Right renal cortex interstitium (tissue), 3 donors: ENCODE results near the gene SYNPO. TPM values are rescaled to one million over a fixed set of nuclear protein-coding genes. Genes with fewer than 3 reads are reported as not detected.

Experiments used
- DNase-seq, 3 donors: peaks; one replicate each; pipeline ENCODE4 v3.0.0-alpha.2; 2013; ENCODE audit warnings: low read depth in 3 of 3, low spot score in 2 of 3
- polyA plus RNA-seq, 3 donors: library from polyadenylated mRNA; unstranded; fragments of 120-200 nt; gene quantifications; one replicate each; pipeline ENCODE4 v1.2.1, GENCODE V29; 2013; ENCODE audit not compliant: insufficient read length in 3 of 3

The SYNPO gene
- polyA plus RNA-seq, 3 donors = 85.2 to 98.9 (median 97.3) TPM

DNA sequence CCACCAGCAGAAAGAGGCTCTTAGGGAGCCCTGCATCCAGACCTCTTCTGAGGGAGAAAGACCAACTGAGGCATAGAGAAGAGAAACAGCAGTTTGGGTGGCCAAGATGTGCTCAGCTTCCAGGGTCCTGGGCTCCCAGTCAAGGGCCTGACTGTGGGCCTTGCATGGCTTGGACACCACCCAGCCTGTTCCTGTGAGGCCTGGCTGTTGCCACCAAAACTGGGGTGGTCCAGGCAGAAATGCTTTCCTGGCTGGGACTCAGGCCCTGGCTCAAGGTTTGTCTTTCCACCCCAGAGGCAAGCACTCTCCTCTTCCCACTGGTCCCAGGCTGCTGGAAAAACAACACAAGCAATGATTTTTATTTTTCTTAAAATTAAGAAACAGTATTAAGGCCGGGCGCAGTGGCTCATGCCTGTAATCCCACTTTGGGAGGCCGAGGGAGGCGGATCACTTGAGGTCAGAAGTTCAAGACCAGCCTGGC is 33.9 kb downstream of the SYNPO start:
- no peak for DNase-seq

DNA sequence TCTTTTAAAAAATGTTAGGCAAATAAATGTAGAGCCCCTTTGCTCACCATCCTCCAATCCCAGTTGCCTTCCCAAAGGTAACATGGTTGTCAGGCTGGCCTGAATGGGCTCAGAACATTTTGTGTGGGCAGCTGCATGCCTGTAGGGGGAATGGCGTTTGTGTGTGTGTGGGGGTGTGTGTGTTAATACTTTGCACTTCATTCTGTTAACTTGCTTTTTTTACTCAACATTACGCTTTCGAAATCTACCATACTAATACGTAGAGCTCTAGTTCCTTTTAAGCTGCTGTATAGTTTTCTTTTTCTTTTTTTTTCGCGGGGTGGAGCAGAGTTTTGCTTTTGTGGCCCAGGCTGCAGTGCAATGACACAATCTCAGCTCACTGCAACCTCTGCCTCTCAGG is 34.6 kb downstream of the SYNPO start:
- DNase-seq = no peak

DNA sequence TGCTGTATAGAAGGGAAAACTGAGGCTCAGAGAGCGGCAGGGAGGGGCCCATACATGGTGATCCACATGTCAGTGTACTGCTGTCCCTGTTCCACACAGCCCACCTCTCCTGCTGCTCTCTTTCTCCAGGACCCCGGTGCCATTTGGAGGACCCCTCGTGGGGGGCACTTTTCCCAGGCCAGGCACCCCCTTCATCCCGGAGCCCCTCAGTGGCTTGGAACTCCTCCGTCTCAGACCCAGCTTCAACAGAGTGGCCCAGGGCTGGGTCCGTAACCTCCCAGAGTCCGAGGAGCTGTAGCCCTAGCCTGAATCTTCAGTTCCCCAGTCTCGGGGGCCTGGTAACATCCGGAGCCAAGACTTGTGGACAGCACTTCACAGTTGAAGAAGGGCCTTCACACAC is 36.1 kb downstream of the SYNPO start:
- DNase-seq = no peak

DNA sequence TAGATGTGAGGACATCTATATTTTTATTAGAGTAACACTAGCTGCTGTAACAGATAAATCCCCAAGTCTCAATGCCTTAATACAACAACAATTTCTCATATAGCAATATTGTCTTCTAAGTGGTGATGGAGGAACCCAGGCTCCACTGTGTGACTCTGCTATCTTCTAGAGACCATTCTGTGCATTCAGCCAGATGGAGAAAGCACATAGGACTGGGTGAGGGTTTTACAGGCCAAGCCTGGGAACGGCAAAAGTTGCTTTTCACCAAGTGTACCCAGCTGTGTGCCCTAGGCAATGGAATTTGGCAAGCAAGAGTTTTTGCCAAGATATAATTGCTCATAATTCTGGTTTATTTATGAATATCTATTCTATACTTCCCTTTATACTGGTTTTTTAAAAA is 48.7 kb downstream of the SYNPO start:
- no peak for DNase-seq

DNA sequence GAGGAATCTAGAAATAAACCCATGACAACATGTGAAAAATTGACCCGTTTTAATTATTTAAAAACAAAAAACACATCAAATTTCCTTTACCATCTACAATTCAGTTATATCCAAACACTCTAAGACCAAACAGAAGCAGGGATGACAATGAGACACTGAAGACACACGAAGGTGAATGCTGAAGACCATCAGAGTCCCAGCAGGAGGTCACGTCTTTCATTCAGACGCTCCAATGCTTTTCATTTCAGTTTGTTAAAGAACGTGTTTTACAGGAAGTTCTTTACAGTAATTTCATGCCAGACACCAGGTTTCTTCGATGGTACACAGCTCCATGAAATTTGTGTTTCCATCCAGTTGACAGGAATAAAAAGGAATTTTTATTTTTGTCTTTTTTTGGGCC is 50.3 kb downstream of the SYNPO start:
- DNase-seq = no peak

DNA sequence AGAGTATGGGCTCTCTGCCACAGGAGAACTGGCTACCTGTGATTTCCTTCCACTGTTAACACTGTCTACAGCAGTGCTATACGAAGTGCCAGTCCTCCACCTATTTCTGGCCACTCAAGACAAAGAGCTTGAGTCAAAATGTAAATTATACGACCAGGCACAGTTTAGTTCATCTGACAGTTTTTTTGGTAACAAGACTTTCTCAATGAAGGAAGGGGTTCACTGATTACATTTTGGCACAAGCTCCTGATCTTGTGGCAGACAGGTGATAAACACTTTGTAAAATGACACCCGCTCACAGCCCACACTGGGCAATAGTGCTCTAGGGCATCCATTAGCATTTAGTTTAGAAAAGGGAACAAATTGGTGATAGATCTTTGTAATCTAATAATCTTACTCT is 51.8 kb downstream of the SYNPO start:
- DNase-seq = no peak

DNA sequence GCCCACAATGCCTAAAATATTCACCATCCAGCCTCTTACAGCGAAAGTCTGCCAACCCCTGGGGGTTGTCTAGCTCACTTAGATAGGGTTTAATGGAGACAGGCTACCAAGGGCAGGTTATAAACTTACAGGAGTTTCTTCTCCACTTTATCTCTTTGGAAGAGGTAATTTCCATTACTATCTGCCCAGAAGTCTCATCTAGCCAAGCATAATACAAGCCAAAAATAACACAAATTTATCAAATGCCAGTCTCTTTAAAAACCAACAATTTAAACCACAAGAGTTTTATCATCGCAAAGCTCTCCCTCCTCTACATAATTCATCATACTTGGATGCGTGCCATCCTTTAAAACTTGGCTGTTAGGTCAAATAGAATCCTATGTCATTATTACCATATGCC is 54.2 kb downstream of the SYNPO start:
- no peak for DNase-seq

DNA sequence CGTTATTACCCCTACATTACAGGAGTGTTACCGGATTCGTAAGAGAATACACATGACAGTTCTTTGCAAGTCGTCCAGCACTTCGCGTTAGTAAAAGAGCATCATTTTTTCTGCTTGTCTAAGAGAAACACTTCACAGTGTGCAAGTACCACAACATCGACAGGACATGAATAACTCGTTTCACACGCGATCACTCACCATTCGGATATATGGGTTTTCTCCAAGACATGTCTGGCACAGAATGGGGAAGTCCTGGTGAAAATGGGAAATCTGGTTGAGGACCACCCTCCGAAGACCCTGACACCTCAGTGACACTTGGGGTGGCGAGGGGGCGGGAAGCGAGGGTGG is 59.8 kb downstream of the SYNPO start:
- no peak for DNase-seq

DNA sequence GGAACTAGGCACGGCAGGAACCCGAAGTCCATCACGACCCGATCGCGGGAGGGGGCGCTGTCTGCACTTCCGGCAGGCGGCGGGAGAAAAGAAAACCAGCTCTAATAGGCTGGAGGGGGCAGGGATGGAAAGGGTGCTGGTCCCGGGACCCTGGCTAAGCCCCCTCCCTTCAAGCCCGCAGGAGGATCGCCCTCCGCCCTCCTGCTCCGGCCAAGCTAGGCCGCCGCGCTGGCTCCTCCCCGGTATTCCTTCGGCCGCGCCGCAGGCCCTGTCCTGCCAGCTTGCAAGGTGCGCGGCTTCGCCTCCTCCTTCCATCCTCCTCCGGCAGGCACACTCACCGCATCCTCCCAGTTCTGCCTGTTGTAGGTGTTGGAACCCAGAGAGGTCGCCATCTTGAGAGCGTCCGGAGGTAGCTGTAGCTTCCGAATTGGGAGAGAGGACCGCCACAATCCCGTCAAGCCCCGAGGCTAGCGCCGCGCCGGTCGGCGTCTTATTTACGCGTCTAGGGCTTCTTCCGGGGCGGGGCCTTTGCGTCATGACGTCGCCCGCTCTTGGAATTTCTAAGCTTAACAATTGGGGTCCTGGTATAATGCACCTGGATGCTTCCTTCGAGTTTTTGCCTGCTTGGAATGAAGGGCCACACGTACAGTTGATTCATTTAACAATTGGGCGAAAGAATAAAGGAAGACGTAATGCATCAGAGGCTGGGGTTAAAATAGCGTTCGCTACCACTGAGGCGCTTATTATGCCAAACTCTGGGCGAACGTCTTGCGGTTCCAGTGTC is 60.3 kb downstream of the SYNPO start, which contains the start of gene RBM22:
Gene RBM22 (minus strand): TSS at position 469 of the 784 bp plus-strand sequence. CDS start 77 bp downstream, at position 392.
- DNase-seq = peak; percentile 85 to 91 (median 89)

DNA sequence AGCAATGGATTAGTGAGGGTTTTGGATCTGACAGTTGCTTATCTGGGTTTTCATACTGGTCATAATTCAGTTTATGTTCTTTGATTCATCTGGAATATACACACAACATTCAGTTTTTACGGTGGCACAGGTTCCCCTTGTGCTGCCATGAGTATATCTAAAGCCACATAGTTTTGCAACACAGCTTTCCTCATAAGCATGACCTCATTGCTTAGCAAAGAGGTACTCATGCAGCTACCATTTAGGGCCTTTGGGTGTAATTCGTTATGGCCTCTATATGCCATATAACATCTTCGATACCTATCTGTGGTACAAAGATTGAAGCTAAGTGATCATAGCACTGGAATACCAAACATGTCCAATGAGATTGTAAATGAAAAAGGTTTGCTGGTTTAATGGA is 63.3 kb downstream of the SYNPO start:
- DNase-seq = no peak

DNA sequence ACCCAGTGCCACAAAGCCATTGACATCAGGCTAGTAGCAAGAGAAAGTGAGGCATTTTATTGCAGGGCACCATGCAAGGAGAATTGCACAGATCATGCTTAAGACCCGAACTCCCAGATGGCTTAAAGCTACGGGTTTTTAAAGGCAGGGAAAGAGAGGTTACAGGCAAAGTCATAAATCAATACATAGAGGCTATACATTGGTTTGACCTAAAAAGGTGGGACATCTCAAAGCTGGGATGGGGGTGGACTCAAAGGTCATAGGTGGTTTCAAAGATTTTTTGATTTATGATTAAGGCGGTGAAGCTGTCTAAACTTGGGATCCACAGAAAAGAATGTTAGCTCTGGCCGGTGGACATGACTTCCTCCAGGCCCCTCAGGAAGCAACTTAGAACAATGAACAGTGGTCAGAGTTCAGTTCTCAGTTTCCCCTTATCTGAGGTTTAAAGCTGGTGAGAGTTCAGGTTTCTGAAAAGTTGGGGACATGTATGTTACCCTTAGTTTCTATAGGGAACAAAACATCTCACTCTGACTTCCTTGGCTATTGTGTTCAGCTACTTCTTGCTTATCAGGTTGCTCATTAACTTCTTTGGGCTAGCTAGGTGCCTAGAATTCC is 66.4 kb downstream of the SYNPO start:
- no peak for DNase-seq

Other genes with a start within 250 kb of the SYNPO start
- gene CD74, start 227.8 kb upstream of the SYNPO start, polyA plus RNA-seq = 100 to 1,000 TPM; 272 to 342 (median 317) TPM
- 1,000 to 10,000 TPM; 2,305 to 2,430 (median 2,384) TPM for gene RPS14, start 190.9 kb upstream of the SYNPO start, polyA plus RNA-seq
- 10 to 100 TPM; 52.3 to 54.2 (median 54.1) TPM for gene NDST1, start 132.5 kb upstream of the SYNPO start, polyA plus RNA-seq
- gene MYOZ3, start 20.6 kb downstream of the SYNPO start, polyA plus RNA-seq = 1 to 10 TPM; 5.7 to 6.2 (median 5.8) TPM
- gene RBM22, start 60.4 kb downstream of the SYNPO start, polyA plus RNA-seq = 10 to 100 TPM; 76.2 to 79.8 (median 79.0) TPM
- gene DCTN4, start 118.4 kb downstream of the SYNPO start, polyA plus RNA-seq = 10 to 100 TPM; 55.5 to 60.9 (median 60.1) TPM
- gene SMIM3, start 138.1 kb downstream of the SYNPO start, polyA plus RNA-seq = 10 to 100 TPM; 22.5 to 23.9 (median 22.8) TPM
- gene IRGM, start 205.9 kb downstream of the SYNPO start, polyA plus RNA-seq = 1 to 10 TPM in 1 of 3 donors, under 1 TPM in 2; 0.25 to 1.6 (median 0.48) TPM